Loucy (cell line): ENCODE measurements around the gene MPO.

Source experiments
- H2AFZ ChIP-seq: fragments of 200-600 bp; sonication (generic); 2 replicates; pipeline ENCODE4 v1.6.0; 2016; ENCODE audit warnings: antibody characterized with exemption, mild to moderate bottlenecking, low read length, moderate library complexity
- H3F3A ChIP-seq: fragments of 200-600 bp; 2 replicates; pipeline ENCODE4 v1.6.0; 2016; ENCODE audit warnings: antibody characterized with exemption, low read depth, mild to moderate bottlenecking
- H3K27me3 ChIP-seq: fragments of 200-600 bp; sonication (generic); 2 replicates; pipeline ENCODE4 v1.6.1; 2014; ENCODE audit warnings: low read length, mild to moderate bottlenecking; ENCODE audit not compliant: insufficient read depth, poor library complexity, severe bottlenecking
- H3K36me3 ChIP-seq: fragments of 200-600 bp; sonication (generic); 2 replicates; pipeline ENCODE4 v1.6.1; 2016; ENCODE audit warnings: low read length; ENCODE audit not compliant: insufficient read depth
- H3K4me1 ChIP-seq: fragments of 200-600 bp; sonication (generic); 2 replicates; pipeline ENCODE4 v1.5.1; 2014; ENCODE audit warnings: low read length, mild to moderate bottlenecking; ENCODE audit not compliant: insufficient read depth, poor library complexity, severe bottlenecking
- H3K4me2 ChIP-seq: fragments of 200-600 bp; sonication (generic); 2 replicates; pipeline ENCODE4 v1.6.0; 2014; ENCODE audit warnings: antibody characterized with exemption, low read length, low read depth, mild to moderate bottlenecking; ENCODE audit not compliant: poor library complexity, severe bottlenecking
- H3K4me3 ChIP-seq: fragments of 200-600 bp; sonication (generic); 2 replicates; pipeline ENCODE4 v1.5.1; 2014; ENCODE audit warnings: low read length, mild to moderate bottlenecking, mixed read lengths; ENCODE audit not compliant: poor library complexity, severe bottlenecking
- H3K79me2 ChIP-seq: fragments of 200-600 bp; sonication (generic); 2 replicates; pipeline ENCODE4 v1.6.1; 2014; ENCODE audit warnings: low read length; ENCODE audit not compliant: insufficient read depth
- H3K9ac ChIP-seq: fragments of 200-600 bp; sonication (generic); 2 replicates; pipeline ENCODE4 v1.6.0; 2014; ENCODE audit warnings: mild to moderate bottlenecking, low read depth, low read length, moderate library complexity; ENCODE audit not compliant: poor library complexity, severe bottlenecking
- H3K9me2 ChIP-seq: fragments of 200-600 bp; sonication (generic); replicated peaks from 2 replicates; pipeline ENCODE4 v1.6.1; 2016; ENCODE audit warnings: low read depth, low read length, mixed read lengths
- H3K9me3 ChIP-seq: fragments of 200-600 bp; sonication (generic); 2 replicates; pipeline ENCODE4 v1.6.1; 2014; ENCODE audit warnings: mild to moderate bottlenecking, antibody characterized with exemption, low read length, low read depth; ENCODE audit not compliant: insufficient read depth
- H4K20me1 ChIP-seq: fragments of 200-600 bp; sonication (generic); 2 replicates; pipeline ENCODE4 v1.6.0; 2014; ENCODE audit warnings: antibody characterized with exemption, low read length, mild to moderate bottlenecking; ENCODE audit not compliant: insufficient read depth, poor library complexity, severe bottlenecking
- CTCF ChIP-seq: fragments of 200-600 bp; sonication (generic); conservative IDR thresholded peaks from 2 replicates; pipeline ENCODE4 v1.5.1; 2014; ENCODE audit warnings: mild to moderate bottlenecking, antibody characterized with exemption, low read length
- EZH2phosphoT487 ChIP-seq: fragments of 200-600 bp; IDR thresholded peaks from 2 replicates; pipeline ENCODE4 v1.6.1; 2018; ENCODE audit warnings: antibody characterized with exemption, mild to moderate bottlenecking, moderate library complexity, borderline replicate concordance

MPO gene

DNA sequence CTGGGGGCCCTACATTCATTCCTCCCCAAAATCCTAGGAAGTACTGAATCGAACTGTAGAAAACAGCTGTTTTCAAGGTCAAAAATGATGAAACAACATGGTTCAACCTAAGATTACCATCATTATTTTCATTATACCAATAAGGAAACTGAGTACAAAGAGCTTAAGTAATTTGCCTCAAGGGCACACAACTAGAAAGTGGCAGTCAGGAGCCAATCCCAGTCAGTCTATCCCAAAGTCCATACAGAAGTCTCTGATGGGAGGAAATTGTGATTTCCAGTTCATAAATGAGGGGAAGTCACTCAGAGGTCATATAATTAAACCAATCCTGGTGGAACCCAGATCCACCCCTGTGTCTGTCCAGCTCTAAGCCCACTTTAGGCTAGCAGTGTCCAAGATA lies 34.0 kb downstream of the MPO start:
- TF ChIP-seq EZH2phosphoT487 = no peak
- TF ChIP-seq CTCF = no peak

DNA sequence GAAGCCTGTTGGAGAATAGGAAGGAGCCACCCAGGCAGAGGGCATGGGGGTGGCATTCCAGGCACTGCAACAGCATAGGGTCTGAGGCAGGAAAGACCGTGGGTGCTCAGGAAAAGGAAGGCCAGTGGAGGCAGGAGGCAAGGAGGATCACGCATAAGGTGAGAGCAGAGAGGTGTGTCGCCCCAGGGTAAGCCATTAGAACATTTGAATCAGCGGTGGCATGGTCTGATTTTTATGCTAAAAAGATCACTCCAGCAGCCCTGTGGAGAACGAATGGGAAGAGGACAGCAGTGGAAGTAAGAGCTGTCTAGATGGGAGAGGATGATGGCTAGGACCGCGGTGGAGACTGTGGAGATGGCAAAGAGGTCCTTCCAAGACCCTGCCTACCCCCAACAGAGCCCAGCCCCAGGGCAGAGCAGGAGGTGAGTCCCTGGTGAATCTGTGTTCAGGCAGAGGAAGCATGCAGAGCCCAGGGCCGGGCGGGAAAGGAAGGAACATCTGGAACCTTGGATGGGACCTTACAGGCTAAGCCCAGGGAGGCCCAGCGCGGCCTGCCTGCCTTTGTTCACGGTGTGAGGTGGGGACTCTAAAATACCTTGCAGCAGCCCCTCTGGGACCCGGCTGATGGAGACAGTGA lies 34.5 kb downstream of the MPO start:
- Histone ChIP-seq H3K9me2 (no peaks in the 10 kb centered on the region), H3K9ac (no peak overlapping the region), H3F3A (no peaks in the 10 kb centered on the region), H3K4me2 (no peak overlapping the region), H2AFZ (no peak overlapping the region), H3K4me1 (peaks cover 9% of the 10 kb centered on the region), H4K20me1 (no peaks in the 10 kb centered on the region), H3K4me3 (no peak overlapping the region), H3K36me3 (no peaks in the 10 kb centered on the region), H3K9me3 (no peaks in the 10 kb centered on the region), H3K27me3 (no peaks in the 10 kb centered on the region), H3K79me2 (no peaks in the 10 kb centered on the region)
- TF ChIP-seq CTCF (no peak), EZH2phosphoT487 (no peak)

More for the DNA sequence above, 34.0 kb downstream of the MPO start:
- Histone ChIP-seq H3K4me2 (no peak overlapping the region), H4K20me1 (no peaks in the 10 kb centered on the region), H3K9me2 (no peaks in the 10 kb centered on the region), H2AFZ (no peak overlapping the region), H3K9ac (no peak overlapping the region), H3K9me3 (no peaks in the 10 kb centered on the region), H3K36me3 (no peaks in the 10 kb centered on the region), H3K4me3 (no peak overlapping the region), H3K27me3 (no peaks in the 10 kb centered on the region), H3F3A (no peaks in the 10 kb centered on the region), H3K79me2 (no peaks in the 10 kb centered on the region), H3K4me1 (peaks cover 9% of the 10 kb centered on the region)

DNA sequence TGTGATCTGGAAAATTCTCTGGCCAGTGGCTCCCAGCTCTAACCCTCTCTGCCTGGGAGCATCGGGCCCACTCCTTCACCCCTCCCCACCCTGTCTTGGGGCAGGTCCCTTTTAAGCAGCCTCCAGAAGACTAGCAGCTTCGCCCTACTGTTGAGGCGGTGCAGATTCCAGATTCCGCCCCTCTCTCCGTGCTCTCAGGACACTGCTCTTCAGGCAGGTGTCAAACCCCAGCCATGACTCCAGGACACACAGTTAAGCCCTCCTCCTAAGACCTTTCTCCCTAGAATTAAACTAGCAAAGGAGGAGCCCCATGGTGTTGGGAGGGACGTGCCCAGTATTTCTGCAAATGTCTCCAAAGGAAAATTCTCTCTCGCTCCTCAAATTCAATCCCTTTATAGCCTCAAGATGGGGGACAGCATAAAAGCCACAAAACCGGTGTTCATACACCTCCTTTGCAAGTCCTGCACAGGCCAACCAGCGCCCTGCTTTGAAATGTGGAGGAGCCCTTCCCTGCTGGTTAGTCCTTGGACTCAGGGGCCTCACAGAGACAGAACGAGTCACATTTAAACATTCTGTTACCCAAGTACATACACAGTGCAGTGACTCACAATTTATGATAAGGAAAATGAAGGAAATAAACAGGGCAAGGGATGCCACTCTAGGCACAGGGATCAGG lies 35.2 kb downstream of the MPO start:
- TF ChIP-seq CTCF (no peak), EZH2phosphoT487 (no peak)
- H3K4me3 ChIP-seq = no peak overlapping the region
- H3K9me3 ChIP-seq = no peaks in the 10 kb centered on the region
- H3K9ac ChIP-seq = no peak overlapping the region
- H4K20me1 ChIP-seq = no peaks in the 10 kb centered on the region
- no peaks in the 10 kb centered on the region for H3K79me2 ChIP-seq
- no peak overlapping the region for H2AFZ ChIP-seq
- H3K27me3 ChIP-seq = no peaks in the 10 kb centered on the region
- H3K9me2 ChIP-seq = no peaks in the 10 kb centered on the region
- peaks cover 9% of the 10 kb centered on the region for H3K4me1 ChIP-seq
- no peak overlapping the region for H3K4me2 ChIP-seq
- no peaks in the 10 kb centered on the region for H3F3A ChIP-seq
- H3K36me3 ChIP-seq = no peaks in the 10 kb centered on the region
